Transverse colon (tissue), 4 donors: ENCODE data around the gene TMEM59L.

Experiments
- CTCF ChIP-seq, 5 experiments: fragments of 200-600 bp in 3 of 5; fragments of 450-650 bp in 2 of 5; sonication (generic) in 3 of 5; IDR thresholded peaks; 1 replicate in 2 of 5; 2 replicates in 3 of 5; pipeline ENCODE4 v1.5.1; 2016 to 2017; ENCODE audit warnings: antibody characterized with exemption in 5 of 5, inconsistent platforms in 3 of 5, mild to moderate bottlenecking in 2 of 5, moderate library complexity in 1 of 5
- POLR2AphosphoS5 ChIP-seq, 3 donors: sonication (generic); formaldehyde crosslinking; IDR thresholded peaks; one replicate each; pipeline ENCODE4 v1.6.1; 2016; ENCODE audit warnings: antibody characterized with exemption in 3 of 3

GRCh38 chr19:18605546-18606280 lies 7.0 kb upstream of the TMEM59L start:
- no peak for TF ChIP-seq POLR2AphosphoS5 (IDR thresholded peaks at IDR 0.05)
- no peak for TF ChIP-seq CTCF (IDR thresholded peaks at IDR 0.05)
